Activated T-cell treated with anti-CD3 and anti-CD28 coated beads for 4 hours (primary cell): ENCODE measurements around the gene SERPINF2.
"Not testable (repeated sequence)": the region's sequence is repeated elsewhere in the genome, so short reads cannot be mapped to it uniquely, and the experiment has no call there.

Experiments used
- DNase-seq: peaks from one replicate; pipeline ENCODE4 v3.0.0-alpha.2; 2020

The SERPINF2 gene

DNA sequence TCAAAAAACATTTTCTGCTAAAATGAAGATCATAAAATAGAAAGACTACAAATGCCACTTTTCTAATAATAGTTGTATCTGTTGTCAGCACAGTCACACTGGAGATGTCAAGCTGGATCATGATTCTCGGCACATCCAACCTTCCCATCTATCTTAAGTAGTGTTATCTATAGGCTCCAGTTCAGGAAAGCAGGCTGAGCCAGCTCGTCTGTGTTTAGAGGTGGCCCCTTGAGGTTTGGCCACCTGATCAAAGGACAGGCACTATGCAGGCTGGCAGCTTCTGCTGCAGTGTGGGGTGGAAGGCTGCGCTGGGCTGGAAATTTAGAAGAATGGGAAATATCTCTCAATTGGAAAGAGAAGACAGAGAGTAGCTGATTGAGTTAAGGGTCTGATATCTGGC is 54.7 kb downstream of the SERPINF2 start:
- DNase-seq, result no peak

DNA sequence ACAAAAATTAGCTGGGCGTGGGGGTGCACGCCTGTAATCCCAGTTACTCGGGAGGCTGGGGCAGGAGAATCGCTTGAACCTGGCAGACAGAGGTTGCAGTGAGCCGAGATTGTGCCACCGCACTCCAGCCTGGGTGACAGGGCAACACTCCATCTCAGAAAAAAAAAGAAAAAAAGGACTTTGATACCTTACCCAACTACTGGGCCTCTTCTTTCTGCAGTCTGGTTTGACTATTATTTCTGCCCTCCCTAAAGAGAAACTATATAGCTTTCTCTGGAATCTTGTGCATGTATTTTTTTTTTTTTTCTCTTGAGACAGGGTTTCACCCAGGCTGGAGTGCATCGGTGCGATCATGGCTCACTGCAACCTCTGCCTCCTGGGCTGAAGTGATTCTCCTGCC is 55.2 kb downstream of the SERPINF2 start:
- DNase-seq, result not testable (repeated sequence)

DNA sequence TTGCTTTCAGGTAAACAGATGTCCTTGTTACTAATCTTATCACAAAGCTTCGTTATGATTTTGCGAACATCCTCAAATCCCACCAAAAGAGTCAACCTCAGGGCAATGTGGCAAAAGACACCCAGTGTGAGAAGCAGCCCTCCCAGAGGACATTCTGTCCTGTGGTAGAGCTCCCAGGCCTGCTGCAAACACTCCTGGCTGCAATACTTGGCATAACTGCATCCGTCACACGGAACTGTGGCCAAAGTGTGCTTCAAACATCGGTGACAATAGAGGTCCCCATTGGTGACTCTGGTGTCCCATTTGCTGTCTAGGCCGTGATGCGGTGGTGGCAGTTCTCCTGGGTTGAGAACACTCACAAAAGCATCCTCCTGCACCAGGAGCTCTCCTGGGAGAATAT is 57.6 kb downstream of the SERPINF2 start:
- no peak for DNase-seq

DNA sequence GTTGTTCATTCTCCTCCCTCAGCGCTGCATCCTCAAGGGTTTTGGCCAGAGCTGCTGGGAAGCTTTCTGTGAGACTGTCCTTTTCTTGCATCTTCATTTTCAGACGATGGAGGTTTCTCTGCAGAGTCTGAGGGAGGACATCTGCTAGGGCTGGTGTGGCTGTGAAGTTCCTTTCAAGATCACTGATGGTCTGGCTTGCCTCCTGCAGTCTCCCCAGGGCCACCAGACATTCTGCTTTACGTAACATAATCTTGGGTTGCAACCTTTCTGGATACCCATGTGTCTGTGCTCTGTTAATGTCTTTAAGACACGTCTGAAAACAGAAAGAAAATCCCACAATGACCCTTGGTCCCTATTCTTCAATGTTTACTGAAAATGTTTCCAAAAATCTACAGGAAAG is 58.0 kb downstream of the SERPINF2 start:
- DNase-seq, result no peak

DNA sequence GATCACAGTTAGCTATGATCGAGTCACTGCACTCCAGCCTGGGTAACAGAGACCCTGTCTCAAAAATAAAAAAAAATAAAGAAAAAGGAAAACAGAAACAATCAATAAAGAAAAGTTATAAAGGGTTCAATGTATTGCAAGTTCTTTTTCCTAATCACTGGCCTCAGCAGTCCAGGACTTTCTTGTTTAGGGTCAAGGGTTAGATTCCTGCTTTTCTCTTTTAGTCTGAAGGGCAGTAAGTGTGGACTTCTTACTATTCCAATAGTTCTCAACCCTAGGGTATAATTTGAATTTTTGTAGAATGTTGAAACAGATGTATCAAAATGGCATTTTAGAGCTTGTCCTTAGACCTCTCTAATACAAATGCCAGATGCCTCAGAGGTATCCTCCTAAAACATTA is 59.8 kb downstream of the SERPINF2 start:
- no peak for DNase-seq

DNA sequence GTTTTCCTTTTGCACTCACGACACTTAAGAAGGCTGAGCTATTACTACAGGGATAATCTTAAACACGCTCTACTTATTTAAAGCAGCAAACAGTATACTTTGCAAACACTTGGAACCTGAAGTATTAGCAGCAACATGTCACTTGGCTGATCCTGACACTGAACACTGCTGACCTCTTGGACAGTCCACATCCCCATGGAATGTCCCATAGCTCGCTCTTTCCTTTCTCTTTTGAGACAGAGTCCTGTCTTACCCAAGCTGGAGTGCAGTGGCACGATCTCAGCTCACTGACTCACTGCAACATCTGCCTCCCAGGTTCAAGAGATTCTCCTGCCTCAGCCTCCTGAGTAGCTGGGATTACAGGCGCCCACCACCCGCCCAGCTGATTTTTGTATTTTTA is 60.6 kb downstream of the SERPINF2 start:
- no peak for DNase-seq
